H9 (cell line): ENCODE measurements around the gene CFAP46. TPM values are rescaled to one million over a fixed set of nuclear protein-coding genes. Genes with fewer than 3 reads are reported as not detected.

ENCODE experiments used
- DNase-seq: peaks from one replicate; pipeline ENCODE4 v3.0.0-alpha.2; 2017
- H2AFZ ChIP-seq: one replicate; pipeline ENCODE4 v1.6.1; 2013; ENCODE audit warnings: mild to moderate bottlenecking, low read length, control low read depth, moderate library complexity
- H2AK5ac ChIP-seq: 2 replicates; pipeline ENCODE4 v1.6.1; 2013; ENCODE audit warnings: low read length, control low read depth, mixed read lengths; ENCODE audit not compliant: insufficient read length
- H2BK120ac ChIP-seq: one replicate; pipeline ENCODE4 v1.6.1; 2013; ENCODE audit warnings: low read depth, mild to moderate bottlenecking, low read length, control low read depth, inconsistent platforms; ENCODE audit not compliant: poor library complexity, severe bottlenecking
- H2BK12ac ChIP-seq: 2 replicates; pipeline ENCODE4 v1.6.1; 2013; ENCODE audit warnings: low read length, control low read depth, mixed read lengths, low read depth; ENCODE audit not compliant: insufficient read length
- H2BK15ac ChIP-seq: 2 replicates; pipeline ENCODE4 v1.6.1; 2013; ENCODE audit warnings: low read depth, low read length, control low read depth
- H2BK20ac ChIP-seq: one replicate; pipeline ENCODE4 v1.6.1; 2013; ENCODE audit warnings: low read depth, mild to moderate bottlenecking, low read length, control low read depth, inconsistent platforms; ENCODE audit not compliant: poor library complexity, severe bottlenecking
- H2BK5ac ChIP-seq: 2 replicates; pipeline ENCODE4 v1.6.1; 2013; ENCODE audit warnings: low read length, control low read depth, mixed read lengths; ENCODE audit not compliant: insufficient read length
- H3K14ac ChIP-seq: 2 replicates; pipeline ENCODE4 v1.6.1; 2013; ENCODE audit warnings: low read length, control low read depth; ENCODE audit not compliant: insufficient read depth
- H3K18ac ChIP-seq: 2 replicates; pipeline ENCODE4 v1.6.1; 2013; ENCODE audit warnings: low read depth, mild to moderate bottlenecking, mixed read lengths, low read length, control low read depth; ENCODE audit not compliant: insufficient read length
- H3K23ac ChIP-seq: 2 replicates; pipeline ENCODE4 v1.6.1; 2013; ENCODE audit warnings: low read length, control low read depth, mixed read lengths, low read depth; ENCODE audit not compliant: insufficient read length
- H3K23me2 ChIP-seq: 2 replicates; pipeline ENCODE4 v1.6.1; 2013; ENCODE audit warnings: low read depth, mild to moderate bottlenecking, mixed read lengths, low read length, control low read depth; ENCODE audit not compliant: insufficient read length, poor library complexity, severe bottlenecking
- H3K27ac ChIP-seq: 2 replicates; pipeline ENCODE4 v1.5.1; 2013; ENCODE audit warnings: low read length, control low read depth, mixed read lengths, low read depth; ENCODE audit not compliant: insufficient read length
- H3K27me3 ChIP-seq: 2 replicates; pipeline ENCODE4 v1.6.1; 2013; ENCODE audit warnings: low read length, control low read depth, inconsistent platforms; ENCODE audit not compliant: insufficient read depth
- H3K4ac ChIP-seq: 2 replicates; pipeline ENCODE4 v1.6.1; 2013; ENCODE audit warnings: low read depth, mild to moderate bottlenecking, control low read depth, inconsistent platforms, low read length, moderate library complexity
- H3K4me1 ChIP-seq: 2 replicates; pipeline ENCODE4 v1.6.1; 2013; ENCODE audit warnings: low read length, control low read depth, inconsistent platforms; ENCODE audit not compliant: insufficient read depth
- H3K4me2 ChIP-seq: 2 replicates; pipeline ENCODE4 v1.6.1; 2013; ENCODE audit warnings: low read length, control low read depth, mixed read lengths; ENCODE audit not compliant: insufficient read length, insufficient read depth
- H3K56ac ChIP-seq: 2 replicates; pipeline ENCODE4 v1.6.1; 2013; ENCODE audit warnings: low read depth, mild to moderate bottlenecking, mixed read lengths, low read length, control low read depth; ENCODE audit not compliant: insufficient read length
- H3K79me1 ChIP-seq: 2 replicates; pipeline ENCODE4 v1.6.1; 2013; ENCODE audit warnings: low read depth, mild to moderate bottlenecking, moderate library complexity, low read length, control low read depth, inconsistent platforms; ENCODE audit not compliant: insufficient read depth, poor library complexity, severe bottlenecking
- H3K79me2 ChIP-seq: 2 replicates; pipeline ENCODE4 v1.6.1; 2013; ENCODE audit warnings: low read length, control low read depth, inconsistent platforms; ENCODE audit not compliant: insufficient read depth
- H3K9ac ChIP-seq: 2 replicates; pipeline ENCODE4 v1.6.1; 2013; ENCODE audit warnings: low read length, control low read depth, mixed read lengths; ENCODE audit not compliant: insufficient read length; ENCODE audit errors: extremely low read depth
- H3K9me3 ChIP-seq: one replicate; pipeline ENCODE4 v1.6.1; 2013; ENCODE audit warnings: low read depth, low read length, inconsistent platforms; ENCODE audit not compliant: control insufficient read depth
- H3T11ph ChIP-seq: one replicate; pipeline ENCODE4 v1.6.1; 2013; ENCODE audit warnings: mild to moderate bottlenecking, low read length, control low read depth, inconsistent platforms
- H4K20me1 ChIP-seq: one replicate; pipeline ENCODE4 v1.6.1; 2013; ENCODE audit not compliant: control insufficient read depth, insufficient read length, insufficient read depth
- H4K5ac ChIP-seq: 2 replicates; pipeline ENCODE4 v1.6.1; 2013; ENCODE audit warnings: low read depth, mild to moderate bottlenecking, mixed read lengths, low read length, control low read depth; ENCODE audit not compliant: insufficient read length
- H4K8ac ChIP-seq: replicated peaks from 2 replicates; pipeline ENCODE4 v1.6.1; 2013; ENCODE audit warnings: low read length, control low read depth, mixed read lengths, low read depth; ENCODE audit not compliant: insufficient read length
- H4K91ac ChIP-seq: 2 replicates; pipeline ENCODE4 v1.6.1; 2013; ENCODE audit warnings: low read depth, mild to moderate bottlenecking, moderate library complexity, mixed read lengths, low read length, control low read depth; ENCODE audit not compliant: insufficient read length
- H3K27ac Mint-ChIP-seq, 3 experiments: 2 replicates in 2 of 3; 3 replicates in 1 of 3; pipeline ENCODE4 v1.8.0; 2020 to 2021; ENCODE audit warnings: mixed read lengths in 3 of 3, mild to moderate bottlenecking in 1 of 3, moderate library complexity in 1 of 3
- H3K27me3 Mint-ChIP-seq: 2 replicates; pipeline ENCODE4 v1.8.0; 2021; ENCODE audit warnings: low read depth, mild to moderate bottlenecking, moderate library complexity, mixed read lengths
- H3K36me3 Mint-ChIP-seq, 3 experiments: 2 replicates in 2 of 3; 3 replicates in 1 of 3; pipeline ENCODE4 v1.8.0; 2020 to 2021; ENCODE audit warnings: low read depth in 3 of 3, mixed read lengths in 3 of 3; ENCODE audit not compliant: insufficient read depth in 1 of 3
- H3K4me1 Mint-ChIP-seq, 2 experiments: 2 replicates each; pipeline ENCODE4 v1.8.0; 2020; ENCODE audit warnings: mixed read lengths in 2 of 2
- H3K4me3 Mint-ChIP-seq, 2 experiments: 2 replicates in 1 of 2; 3 replicates in 1 of 2; pipeline ENCODE4 v1.8.0; 2020 to 2021; ENCODE audit warnings: mild to moderate bottlenecking in 2 of 2, mixed read lengths in 2 of 2, moderate library complexity in 1 of 2
- H3K9me3 Mint-ChIP-seq, 2 experiments: 2 replicates in 1 of 2; 3 replicates in 1 of 2; pipeline ENCODE4 v1.8.0; 2020; ENCODE audit warnings: mild to moderate bottlenecking in 2 of 2, mixed read lengths in 2 of 2, moderate library complexity in 1 of 2
- WGBS: extraction: QIAGEN DNeasy Blood & Tissue Kit; methylation state at CpG from one replicate; pipeline ENCODE4 v1.1.7; 2013; ENCODE audit warnings: missing lambda C conversion rate, low lambda C conversion rate, mixed read lengths; ENCODE audit not compliant: insufficient read length; ENCODE audit errors: extremely low coverage; 5-methylcytosine and 5-hydroxymethylcytosine counted together
- total RNA-seq: library from RNA; stranded (reverse); gene quantifications from 2 replicates; pipeline ENCODE4 v1.2.1, GENCODE V29; 2021
- TF ChIP-seq, protein P1 (sequence below): fragments of 200-600 bp; sonication (generic); conservative IDR thresholded peaks from 3 replicates; pipeline ENCODE4 v1.8.0; 2021; ENCODE audit warnings: antibody characterized with exemption, mild to moderate bottlenecking

Gene CFAP46
- total RNA-seq, 1 experiment from 2014 or later: 3.1 TPM

- peaks cover 3 to 8% (median 8%) of the 10 kb centered on the region in 3 experiments; a peak in 6 of 7 replicates for H3K36me3 Mint-ChIP-seq
- Histone ChIP-seq H3K9me3 (peaks cover 5% of the 10 kb centered on the region), H3K56ac (no peak overlapping the region), H3K79me2 (no peaks in the 10 kb centered on the region), H4K91ac (no peak overlapping the region), H4K20me1 (no peaks in the 10 kb centered on the region), H4K8ac (no peak overlapping the region), H3K9ac (no peak overlapping the region), H3K4ac (no peak overlapping the region), H3K14ac (no peak overlapping the region; the same call in 1 of the 2 replicates), H3K23me2 (no peaks in the 10 kb centered on the region), H3K79me1 (no peaks in the 10 kb centered on the region), H3K4me2 (no peak overlapping the region), H3K27ac (no peak overlapping the region), H2BK5ac (no peak overlapping the region), H3K23ac (no peak overlapping the region), H4K5ac (no peak overlapping the region), H2AK5ac (no peak overlapping the region), H2AFZ (no peak overlapping the region), H3T11ph (no peak overlapping the region), H2BK20ac (no peak overlapping the region), H2BK12ac (no peak overlapping the region), H3K27me3 (no peaks in the 10 kb centered on the region), H3K4me1 (no peaks in the 10 kb centered on the region; the same call in 1 of the 2 replicates), H2BK120ac (no peak overlapping the region), H3K18ac (no peak overlapping the region), H2BK15ac (no peak overlapping the region)
- no CpG with 5 or more reads among the region's 27 CpGs for WGBS
- peaks cover 11% of the 10 kb centered on the region for H3K27me3 Mint-ChIP-seq
- H3K4me1 Mint-ChIP-seq: peaks cover 7 to 9% of the 10 kb centered on the region in 2 experiments
- peak overlapping the region in 1 of 3 experiments; percentile 44; a peak in 1 of 7 replicates for H3K27ac Mint-ChIP-seq
- H3K4me3 Mint-ChIP-seq: no peak overlapping the region
- H3K9me3 Mint-ChIP-seq: peaks cover 9 to 12% of the 10 kb centered on the region in 2 experiments
- DNase-seq: peak; percentile 24
- TF ChIP-seq, protein P1, sequence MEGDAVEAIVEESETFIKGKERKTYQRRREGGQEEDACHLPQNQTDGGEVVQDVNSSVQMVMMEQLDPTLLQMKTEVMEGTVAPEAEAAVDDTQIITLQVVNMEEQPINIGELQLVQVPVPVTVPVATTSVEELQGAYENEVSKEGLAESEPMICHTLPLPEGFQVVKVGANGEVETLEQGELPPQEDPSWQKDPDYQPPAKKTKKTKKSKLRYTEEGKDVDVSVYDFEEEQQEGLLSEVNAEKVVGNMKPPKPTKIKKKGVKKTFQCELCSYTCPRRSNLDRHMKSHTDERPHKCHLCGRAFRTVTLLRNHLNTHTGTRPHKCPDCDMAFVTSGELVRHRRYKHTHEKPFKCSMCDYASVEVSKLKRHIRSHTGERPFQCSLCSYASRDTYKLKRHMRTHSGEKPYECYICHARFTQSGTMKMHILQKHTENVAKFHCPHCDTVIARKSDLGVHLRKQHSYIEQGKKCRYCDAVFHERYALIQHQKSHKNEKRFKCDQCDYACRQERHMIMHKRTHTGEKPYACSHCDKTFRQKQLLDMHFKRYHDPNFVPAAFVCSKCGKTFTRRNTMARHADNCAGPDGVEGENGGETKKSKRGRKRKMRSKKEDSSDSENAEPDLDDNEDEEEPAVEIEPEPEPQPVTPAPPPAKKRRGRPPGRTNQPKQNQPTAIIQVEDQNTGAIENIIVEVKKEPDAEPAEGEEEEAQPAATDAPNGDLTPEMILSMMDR: no peak
These were observed 64.2 kb downstream of the CFAP46 start for GRCh38 chr10:132878091-132878729.
